A673 (cell line): Measurements from ENCODE around the gene PAK5.

ENCODE experiments used
- EZH2 ChIP-seq: fragments of 200-600 bp; sonication (generic); IDR thresholded peaks from 2 replicates; pipeline ENCODE4 v1.6.1; 2017; ENCODE audit warnings: borderline replicate concordance, low read depth, mild to moderate bottlenecking, mixed read lengths, antibody characterized with exemption, low read length; ENCODE audit not compliant: poor library complexity, severe bottlenecking
- TF ChIP-seq, protein P1 (sequence below): fragments of 300-800, 200-600 bp; sonication (generic); conservative IDR thresholded peaks from 2 replicates; pipeline ENCODE4 v1.5.1; 2017; ENCODE audit warnings: low read depth, mild to moderate bottlenecking, antibody characterized with exemption, low read length, moderate library complexity, mixed read lengths

DNA sequence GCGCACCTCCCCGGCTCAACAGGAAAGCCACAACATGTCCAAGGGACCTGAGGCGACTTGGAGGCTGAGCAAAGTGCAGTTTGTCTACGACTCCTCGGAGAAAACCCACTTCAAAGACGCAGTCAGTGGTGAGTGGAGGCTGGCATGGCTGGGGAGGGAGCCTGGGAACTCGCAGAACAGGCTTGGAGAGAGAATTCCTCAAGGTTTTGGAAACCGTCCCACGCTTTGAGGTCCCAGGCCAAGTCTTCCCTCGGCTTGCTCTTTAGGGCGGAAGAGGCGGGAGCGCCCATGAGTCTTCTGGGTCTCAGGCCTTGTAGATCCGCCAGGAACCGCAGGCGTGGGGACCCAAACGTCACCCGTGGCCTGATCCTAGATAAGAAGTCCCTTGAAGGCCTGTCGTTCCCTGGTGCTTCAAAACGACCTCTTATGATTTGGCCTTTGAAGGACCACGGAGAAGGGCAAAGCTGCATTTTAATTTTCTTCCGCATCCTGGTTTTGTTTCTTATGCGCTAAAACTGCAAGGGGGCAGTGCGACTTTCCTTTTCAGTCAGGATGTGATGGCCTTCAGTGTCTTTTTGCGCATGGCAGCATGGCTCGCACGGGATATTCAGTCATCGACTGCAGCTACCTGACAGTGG is 322.5 kb downstream of the PAK5 start:
- TF ChIP-seq, protein P1, sequence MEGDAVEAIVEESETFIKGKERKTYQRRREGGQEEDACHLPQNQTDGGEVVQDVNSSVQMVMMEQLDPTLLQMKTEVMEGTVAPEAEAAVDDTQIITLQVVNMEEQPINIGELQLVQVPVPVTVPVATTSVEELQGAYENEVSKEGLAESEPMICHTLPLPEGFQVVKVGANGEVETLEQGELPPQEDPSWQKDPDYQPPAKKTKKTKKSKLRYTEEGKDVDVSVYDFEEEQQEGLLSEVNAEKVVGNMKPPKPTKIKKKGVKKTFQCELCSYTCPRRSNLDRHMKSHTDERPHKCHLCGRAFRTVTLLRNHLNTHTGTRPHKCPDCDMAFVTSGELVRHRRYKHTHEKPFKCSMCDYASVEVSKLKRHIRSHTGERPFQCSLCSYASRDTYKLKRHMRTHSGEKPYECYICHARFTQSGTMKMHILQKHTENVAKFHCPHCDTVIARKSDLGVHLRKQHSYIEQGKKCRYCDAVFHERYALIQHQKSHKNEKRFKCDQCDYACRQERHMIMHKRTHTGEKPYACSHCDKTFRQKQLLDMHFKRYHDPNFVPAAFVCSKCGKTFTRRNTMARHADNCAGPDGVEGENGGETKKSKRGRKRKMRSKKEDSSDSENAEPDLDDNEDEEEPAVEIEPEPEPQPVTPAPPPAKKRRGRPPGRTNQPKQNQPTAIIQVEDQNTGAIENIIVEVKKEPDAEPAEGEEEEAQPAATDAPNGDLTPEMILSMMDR, result no peak
- TF ChIP-seq EZH2, result no peak
